ENCODE results near the gene PRR23E. TPM values are rescaled to one million over a fixed set of nuclear protein-coding genes. Genes with fewer than 3 reads are reported as not detected.

Gene PRR23E
- polyA plus RNA-seq, 12 donors, result not detected

- no peak for DNase-seq
Observed at GRCh38 chr3:127226946-127227842, 34.3 kb downstream of the PRR23E start.

DNA sequence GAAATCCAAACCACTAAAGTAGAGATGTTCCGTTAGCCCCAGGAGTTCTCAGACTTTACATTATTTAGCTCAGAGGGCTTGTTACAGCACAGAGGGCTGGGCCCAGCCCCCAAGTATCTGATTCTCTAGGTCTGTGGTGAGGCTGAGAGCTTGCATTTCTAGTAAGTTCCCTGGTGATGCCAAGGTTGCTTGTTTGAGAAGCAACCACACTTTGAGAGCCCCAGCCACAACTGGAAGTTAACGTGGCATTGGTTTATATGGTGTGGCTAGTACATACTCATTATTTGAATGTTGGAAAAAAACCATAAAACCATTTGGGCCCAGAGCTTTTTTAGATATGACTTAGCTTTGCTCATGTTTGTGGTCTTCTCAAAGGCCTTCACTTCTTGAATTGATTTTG lies 35.9 kb downstream of the PRR23E start:
- no peak for DNase-seq

- no peak for DNase-seq
Observed at GRCh38 chr3:127233371-127233770, 40.4 kb downstream of the PRR23E start.

GRCh38 chr3:127234778-127235177 lies 41.8 kb downstream of the PRR23E start:
- no peak for DNase-seq

GRCh38 chr3:127235706-127236105 lies 42.8 kb downstream of the PRR23E start:
- no peak for DNase-seq

DNA sequence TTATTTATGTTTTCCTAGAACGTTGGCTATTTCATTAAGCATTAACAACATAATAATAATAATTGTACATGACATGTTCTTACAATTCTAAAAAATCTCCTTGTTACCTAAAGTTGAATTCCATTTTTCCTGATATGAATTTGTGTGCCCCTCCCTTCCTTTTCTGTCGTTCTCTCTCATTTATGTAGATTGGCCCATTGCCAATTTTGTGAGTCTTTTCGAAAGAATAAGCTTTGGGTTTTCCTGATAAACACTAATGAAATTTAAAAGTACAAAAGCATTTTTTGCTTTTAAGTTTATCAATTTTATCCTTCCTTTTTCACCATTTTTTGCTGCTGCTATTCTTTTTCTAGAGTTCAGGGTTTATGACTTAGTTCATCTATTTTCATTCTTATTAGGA lies 44.9 kb downstream of the PRR23E start:
- DNase-seq, result no peak

DNA sequence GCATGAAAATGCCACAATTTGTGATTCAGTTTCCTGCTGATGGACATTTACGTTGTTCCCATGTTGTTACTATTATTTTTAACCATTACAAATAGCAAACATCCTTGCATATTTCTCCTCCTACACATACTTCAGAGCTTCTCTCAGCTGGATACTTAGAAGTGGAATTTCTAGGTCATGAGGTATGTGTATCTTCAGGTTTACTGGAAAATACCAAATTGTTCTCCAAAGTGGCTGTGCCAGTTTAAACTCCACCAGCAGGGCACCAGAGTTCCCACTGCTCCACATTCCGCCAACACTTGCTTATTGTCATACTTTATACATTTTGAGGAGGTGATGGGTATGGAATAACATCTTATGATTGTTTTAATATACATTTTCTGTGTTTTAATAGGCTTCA lies 45.7 kb downstream of the PRR23E start:
- DNase-seq, result no peak

DNA sequence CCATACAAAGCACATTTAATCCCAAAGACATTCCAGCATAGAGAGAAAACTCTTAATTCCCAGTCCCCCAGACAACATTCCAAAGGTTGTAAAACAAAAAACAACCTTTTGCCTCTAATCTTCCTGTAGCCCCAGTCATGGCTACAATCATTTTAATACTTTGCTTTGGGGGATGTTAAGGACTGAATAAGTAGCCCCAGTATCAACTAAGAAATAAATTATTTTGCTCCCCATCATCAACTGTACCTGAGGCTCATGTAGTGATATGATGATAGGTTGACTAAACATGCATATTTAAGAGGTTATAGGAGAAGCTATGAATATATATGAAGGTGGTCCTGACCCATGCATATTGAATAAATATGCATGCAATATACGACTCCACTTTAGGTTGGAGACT lies 54.4 kb downstream of the PRR23E start:
- no peak for DNase-seq

Other genes starting within 250 kb of the PRR23E start
- 10 to 100 TPM in 11 of 12 donors, not detected in 1; 21.9 to 46.8 (median 35.5) TPM for gene PLXNA1, start 210.0 kb upstream of the PRR23E start, polyA plus RNA-seq (ENCODE audit: insufficient read length in 12 of 12)
- gene PRR20G, start 94.9 kb downstream of the PRR23E start, polyA plus RNA-seq (ENCODE audit: insufficient read length in 12 of 12), result not detected